ENCODE results near the gene EMID1.
"Not testable (repeated sequence)": the region's sequence is repeated elsewhere in the genome, so short reads cannot be mapped to it uniquely, and the experiment has no call there.

EMID1 gene

GRCh38 chr22:29211466-29211865 lies 5.8 kb downstream of the EMID1 start:
- no peak for DNase-seq (ENCODE audit: low spot score)

GRCh38 chr22:29212743-29213142 lies 7.0 kb downstream of the EMID1 start:
- no peak for DNase-seq (ENCODE audit: low spot score)

GRCh38 chr22:29213493-29213892 lies 7.8 kb downstream of the EMID1 start:
- no peak for DNase-seq (ENCODE audit: low spot score)

GRCh38 chr22:29214232-29214631 lies 8.5 kb downstream of the EMID1 start:
- DNase-seq (ENCODE audit: low spot score): no peak

DNA sequence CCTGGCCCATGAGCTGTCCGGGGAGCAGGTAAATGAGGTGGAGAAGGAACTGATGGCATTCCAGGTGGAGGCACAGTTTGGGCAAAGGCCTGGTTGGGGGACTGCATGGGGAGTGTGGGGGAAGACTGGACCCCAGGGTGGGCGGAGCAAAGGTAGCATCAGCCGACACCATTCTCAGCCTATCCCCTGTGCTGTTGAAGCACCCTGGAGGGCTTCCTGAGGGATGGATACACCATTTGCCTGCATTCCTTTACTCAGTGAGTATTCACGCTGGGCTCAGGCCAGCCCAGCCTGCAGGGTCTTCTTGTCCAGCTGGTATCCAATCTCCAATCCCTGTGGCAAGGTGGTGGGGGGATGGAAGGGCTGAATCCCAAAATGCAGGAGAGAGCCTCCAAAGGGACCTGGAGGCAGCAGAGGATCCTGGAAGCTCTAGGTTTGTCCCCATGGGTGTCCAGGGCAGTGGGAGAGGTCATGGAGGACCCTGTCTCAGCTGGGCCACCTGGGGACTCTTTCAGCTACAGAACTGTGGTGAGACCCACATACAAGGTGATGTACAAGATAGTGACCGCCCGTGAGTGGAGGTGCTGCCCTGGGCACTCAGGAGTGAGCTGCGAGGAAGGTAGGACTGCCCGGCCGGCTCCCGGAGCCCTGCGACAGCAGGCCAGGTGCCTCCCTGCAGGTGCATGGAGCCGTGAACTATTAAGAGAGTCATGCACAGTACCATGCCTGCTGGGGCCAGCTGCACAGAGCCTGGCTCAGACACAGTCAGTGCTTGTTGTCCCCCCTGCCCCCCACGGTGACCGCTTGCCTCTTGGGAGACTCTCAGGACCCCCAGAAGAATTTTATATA lies 9.5 kb downstream of the EMID1 start:
- no peak for DNase-seq (ENCODE audit: low spot score)

DNA sequence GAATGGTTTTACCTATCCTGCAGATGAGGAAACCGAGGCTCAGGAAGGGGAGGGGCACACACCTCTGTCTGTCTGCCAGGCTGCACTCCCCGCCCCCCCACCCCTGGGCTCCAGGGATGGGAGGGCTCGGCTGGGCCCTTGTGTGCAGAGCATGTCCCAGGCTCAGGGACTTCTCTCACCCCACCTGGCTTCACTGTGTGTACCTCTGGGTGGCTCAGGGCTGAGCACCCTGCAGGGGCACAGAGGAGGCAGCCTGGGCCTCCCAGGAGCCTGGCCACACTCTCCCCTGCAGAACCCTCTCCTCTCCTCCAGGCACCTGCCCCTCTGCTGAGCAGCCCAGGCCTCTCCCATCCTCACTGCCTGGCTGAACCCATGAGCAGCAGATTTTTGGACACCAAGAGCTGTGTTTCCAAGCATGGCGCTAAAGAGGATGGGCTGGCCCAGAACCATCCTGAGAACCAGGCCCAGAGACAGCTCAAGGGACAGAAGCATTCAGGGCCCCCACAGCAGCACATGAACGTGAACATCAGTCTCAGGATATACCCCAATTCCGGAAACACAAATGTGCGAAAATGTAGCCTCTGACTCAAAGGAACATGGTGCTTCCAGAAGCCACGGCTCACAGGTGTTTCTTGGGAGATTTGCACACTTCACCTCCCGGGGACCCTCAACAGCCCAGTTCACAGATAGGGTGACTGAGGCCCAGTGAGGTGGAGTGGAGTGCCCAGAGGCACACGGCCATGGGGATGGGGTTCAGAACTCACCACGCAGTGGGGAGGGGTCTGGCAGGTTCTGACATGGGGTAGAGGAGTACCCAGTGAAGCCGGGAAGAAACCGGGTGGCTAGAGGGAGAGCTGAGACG lies 10.5 kb downstream of the EMID1 start:
- DNase-seq (ENCODE audit: low spot score): no peak

DNA sequence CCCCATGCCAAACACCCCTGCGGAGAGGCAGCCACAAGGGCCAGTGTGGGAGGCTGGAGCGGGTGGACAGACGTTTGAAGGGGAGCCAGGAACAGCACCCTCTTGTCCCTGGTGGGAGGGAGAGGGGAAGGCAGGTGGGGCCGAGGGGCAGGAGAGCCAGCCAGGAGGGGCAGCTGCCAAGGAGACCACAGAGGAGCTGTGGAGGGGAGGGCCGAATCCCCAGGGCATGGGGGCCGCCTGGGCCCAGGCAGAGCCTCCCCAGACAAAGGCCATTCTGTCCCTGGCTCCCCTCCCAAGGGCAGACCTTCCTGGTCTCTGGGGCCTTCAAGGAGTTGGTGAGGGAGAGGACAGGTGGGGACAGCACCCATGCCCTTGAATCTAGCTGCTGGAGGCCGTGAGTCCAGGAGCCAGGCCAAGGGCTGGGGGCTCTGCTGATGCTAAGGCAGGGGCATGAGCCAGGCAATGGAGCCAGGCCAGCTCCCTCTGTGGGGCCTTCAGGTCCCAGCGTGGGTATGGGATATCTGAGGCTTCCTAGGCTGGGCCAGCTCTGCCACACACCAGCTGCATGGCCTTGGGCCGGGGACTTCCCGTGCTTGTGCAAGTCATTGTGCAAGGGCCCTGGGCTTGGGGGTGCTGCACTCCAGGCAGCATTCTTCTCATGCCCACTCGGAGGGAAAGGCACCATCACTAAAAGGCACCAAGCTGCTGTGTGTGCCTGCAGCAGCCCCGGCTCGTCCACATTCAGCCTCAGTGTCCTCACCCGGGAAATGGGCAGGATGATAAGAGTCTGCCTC lies 11.4 kb downstream of the EMID1 start:
- DNase-seq (ENCODE audit: low spot score): peak; percentile 74

DNA sequence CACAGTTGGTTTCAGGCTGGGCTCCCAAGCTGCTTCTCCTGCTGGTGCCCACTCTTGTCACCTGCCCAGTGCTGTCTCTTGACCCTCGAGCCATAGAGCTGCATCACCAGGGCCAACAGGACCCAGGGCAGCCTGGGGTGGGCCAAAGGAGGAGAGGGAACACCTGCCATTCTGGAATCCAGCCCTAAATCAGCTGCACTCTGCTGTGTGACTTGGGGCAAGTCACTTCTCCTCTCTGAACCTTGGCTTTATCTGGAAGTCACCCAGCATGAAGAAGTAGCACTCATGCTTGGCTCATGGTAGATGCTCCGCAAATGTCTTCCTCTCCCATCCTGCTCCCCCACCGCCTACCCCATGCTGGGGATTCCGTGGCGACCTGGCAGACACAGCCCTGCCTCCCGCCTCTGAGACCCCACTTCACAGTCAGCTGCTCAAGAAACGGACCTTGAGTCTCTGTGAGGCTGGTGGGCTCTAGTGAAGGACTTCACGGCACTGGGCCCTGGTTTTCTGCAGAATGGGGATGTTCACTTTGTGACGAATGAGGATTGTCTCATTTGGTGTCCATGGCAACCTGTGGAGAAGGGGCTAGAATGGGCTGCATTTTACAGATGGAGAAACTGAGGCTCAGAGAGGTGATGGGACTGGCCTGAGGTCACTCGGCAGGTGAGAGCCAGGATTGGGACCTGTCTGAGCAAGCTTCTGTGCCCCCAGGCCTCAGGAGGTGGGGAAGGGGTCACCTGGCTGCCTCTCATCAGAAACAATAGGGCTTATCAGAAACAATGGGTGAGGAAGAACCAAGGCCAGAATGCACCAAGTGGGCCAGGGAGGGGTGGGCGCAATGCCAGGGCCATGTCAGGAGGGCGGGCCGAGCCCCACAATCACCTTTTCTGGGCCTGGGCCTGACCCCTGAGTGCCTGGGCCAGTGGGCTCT lies 12.4 kb downstream of the EMID1 start:
- DNase-seq (ENCODE audit: low spot score): no peak

GRCh38 chr22:29218758-29219408 lies 13.2 kb downstream of the EMID1 start:
- no peak for DNase-seq (ENCODE audit: low spot score)

- not testable (repeated sequence) for DNase-seq (ENCODE audit: low spot score)
Observed at GRCh38 chr22:29219409-29219782, 13.7 kb downstream of the EMID1 start.

DNA sequence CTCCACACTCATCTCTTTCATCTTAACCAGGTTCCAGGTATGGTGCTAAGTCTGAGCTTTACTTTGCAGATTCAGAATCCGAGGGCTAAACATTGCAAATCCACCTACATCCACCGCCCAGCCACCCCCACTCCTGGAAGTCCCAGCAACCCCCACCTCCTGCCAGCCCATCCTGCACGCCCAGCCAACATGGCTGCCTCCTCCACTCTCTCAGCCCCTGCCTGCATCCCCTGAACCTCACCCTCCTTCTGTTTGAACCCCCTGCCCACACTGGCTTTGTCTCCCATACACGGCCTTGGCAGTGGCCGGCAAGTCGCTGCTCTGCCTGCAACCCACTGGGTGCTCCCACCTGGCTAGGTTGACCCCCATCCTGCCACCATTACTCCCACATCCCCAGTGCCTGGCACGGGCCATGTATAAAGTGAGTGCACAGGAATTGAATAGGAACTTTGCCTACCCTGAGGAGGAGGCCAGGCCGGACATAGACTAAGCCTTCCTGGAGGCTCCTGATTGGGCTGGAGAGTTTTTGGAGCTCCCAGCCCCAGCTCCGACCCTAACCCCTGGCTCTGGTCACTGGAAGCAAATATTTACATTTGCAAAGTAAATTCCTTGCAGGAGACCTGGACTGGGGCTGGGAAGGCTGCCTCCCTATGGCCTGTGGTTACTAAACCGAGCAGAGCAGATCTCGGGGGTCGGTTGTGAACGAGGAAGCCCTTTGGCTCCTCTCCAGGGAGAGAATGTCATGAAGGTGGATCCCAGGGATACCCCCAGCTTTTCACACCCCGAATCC lies 14.4 kb downstream of the EMID1 start:
- no peak for DNase-seq (ENCODE audit: low spot score)

DNA sequence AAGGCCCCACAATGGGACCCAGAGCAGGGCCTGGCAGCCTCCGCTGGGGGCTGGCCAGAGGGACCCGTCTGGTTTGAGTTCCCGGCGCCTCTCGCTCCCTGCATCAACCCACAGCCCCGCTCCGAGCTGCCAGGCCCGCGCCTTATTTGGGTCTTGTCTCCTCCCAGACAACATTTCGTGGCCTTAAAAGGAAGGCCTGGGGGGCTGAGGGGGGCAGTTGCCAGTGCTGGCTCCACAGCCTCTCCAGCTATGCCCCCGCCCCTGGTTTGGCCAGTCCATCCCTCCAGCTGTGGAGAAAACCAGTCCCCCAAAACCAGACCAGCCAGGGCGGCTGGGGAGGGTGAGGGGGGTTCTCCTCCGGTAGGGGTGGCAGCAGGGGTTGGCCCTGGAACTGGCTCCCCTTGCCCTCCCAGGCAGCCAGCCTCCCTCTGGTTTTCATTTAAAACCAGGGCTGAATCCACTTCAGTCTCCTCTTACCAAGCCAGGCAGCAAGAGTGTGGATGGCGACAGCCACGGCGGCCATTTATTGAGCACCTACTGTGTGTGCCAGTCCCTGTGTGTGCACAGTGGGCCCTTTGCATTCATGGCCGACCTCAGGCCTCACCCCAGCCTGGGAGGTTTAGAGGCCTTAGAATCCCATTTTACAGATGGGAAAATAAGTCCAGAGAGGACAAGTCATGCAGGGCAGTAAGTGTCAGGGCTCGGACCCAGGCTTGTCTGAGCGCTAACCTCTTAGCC lies 18.6 kb downstream of the EMID1 start:
- DNase-seq (ENCODE audit: low spot score): no peak

DNA sequence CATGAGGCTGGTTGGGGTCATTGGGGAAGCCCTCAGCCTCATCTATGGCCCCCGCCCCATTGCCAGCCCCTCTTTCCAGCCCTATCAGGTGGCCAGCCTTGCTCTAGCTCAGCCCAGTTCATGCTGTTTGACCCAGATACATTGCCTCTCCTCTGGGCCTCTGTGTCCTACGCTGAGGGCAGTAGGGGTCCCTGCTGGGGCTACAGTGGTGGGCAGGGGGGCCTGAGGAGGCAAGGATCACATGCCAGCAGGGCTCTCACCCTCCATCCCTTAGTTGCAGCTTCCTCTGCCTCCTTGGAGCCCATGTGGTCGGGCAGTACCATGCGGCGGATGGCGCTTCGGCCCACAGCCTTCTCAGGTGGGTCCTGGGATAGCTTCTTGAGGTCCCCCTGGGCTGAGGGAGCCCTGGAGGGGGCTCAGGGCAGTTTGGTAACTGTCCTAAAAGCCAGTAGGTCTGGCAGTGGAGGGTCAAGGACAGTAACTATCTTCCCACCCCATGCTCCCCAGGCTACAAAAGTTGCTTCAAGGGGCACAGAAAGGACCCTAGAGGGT lies 19.2 kb downstream of the EMID1 start:
- DNase-seq (ENCODE audit: low spot score): no peak

DNA sequence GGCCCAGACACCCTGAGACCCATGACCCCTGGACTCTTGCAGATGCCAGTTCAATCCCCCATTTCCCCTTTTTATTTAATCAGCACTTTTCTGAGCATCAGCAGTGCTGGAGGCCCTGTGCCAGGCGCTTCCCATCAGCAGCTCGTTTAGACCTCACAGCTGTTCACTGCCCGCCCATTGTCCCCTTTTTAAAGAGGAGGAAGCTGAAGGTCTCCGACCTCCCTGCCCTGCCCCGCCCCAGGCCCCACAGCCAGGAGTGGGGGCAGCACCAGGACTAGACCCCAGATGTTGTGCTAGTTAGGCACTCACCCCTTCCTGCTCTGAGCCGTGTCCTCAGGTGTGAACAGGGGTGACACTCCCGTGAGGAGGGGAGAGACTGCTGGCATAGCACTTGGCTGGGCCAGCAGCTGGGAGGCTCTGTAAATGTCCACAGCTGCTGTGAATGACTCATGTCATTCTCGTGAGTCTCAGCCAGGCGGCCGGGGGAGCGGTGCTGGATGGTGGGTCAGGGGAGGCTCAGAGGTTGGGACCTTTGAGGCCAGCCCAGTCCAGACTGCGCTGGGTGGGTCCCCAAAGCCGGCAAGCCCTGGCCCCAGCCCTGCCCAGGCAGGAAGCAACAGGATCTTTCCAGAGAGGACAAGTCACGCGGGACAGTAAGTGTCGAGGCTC lies 19.9 kb downstream of the EMID1 start:
- DNase-seq (ENCODE audit: low spot score): peak; percentile 67

DNA sequence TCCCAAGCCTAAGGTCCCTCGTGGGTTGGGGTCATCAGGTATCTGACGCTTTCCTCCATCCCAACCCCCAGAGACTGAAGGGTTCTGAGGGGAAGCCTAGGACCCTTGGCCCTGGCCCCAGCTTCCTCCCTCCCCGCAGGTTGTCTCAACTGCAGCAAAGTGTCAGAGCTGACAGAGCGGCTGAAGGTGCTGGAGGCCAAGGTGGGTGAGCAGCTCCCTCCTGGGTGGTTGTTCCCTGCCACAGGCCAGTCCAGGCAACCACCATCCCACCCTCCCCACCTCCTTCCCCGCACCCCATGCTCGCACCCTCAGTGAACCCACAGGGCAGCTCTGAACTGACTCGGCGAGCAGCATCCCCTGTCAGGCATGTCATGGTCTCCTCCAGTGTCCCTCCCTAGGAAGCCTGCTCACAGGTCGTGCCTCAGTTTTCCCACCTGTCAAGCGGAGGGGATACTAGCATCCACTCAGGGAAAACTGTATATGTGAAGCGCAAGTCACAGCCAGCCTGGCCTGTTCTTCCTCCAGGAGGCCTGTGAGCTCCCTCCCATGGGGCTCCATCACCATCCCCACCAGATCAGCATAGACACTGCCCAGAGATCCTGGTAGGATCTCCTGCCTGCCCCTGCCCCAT lies 20.8 kb downstream of the EMID1 start:
- no peak for DNase-seq (ENCODE audit: low spot score)

GRCh38 chr22:29230972-29231875 lies 25.5 kb downstream of the EMID1 start:
- DNase-seq (ENCODE audit: low spot score): no peak
